Loucy (cell line): ENCODE data around the gene SLC2A1.

Experiments used
- CTCF ChIP-seq: fragments of 200-600 bp; sonication (generic); conservative IDR thresholded peaks from 2 replicates; pipeline ENCODE4 v1.5.1; 2014; ENCODE audit warnings: mild to moderate bottlenecking, antibody characterized with exemption, low read length
- EZH2phosphoT487 ChIP-seq: fragments of 200-600 bp; IDR thresholded peaks from 2 replicates; pipeline ENCODE4 v1.6.1; 2018; ENCODE audit warnings: antibody characterized with exemption, mild to moderate bottlenecking, moderate library complexity, borderline replicate concordance

GRCh38 chr1:42977653-42978052 lies 19.0 kb upstream of the SLC2A1 start:
- TF ChIP-seq EZH2phosphoT487 = no peak
- TF ChIP-seq CTCF = no peak
